ENCODE data around the gene ARHGAP10.
"Not testable (repeated sequence)": the region's sequence is repeated elsewhere in the genome, so short reads cannot be mapped to it uniquely, and the experiment has no call there.

Gene ARHGAP10

DNA sequence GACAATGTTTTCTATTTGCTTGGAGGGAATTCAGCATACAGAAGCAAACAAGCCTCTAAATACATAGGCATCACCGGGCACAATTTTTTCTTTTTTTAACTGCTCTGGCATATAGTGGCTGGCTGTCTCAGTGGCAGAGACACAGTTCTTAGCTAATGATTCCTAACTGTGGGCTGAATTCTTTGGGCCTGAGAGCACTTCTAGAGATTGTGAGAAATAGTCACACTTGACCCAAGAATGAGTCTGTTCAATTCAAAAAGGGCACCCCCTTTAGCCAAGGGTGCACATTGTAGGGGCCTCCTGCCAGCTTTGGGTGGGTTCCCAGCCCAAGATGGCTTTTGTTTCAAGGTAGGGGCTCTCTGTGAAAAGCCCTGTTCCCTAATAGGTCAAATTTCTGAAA, 345.7 kb downstream of the ARHGAP10 start:
- no peak for DNase-seq

DNA sequence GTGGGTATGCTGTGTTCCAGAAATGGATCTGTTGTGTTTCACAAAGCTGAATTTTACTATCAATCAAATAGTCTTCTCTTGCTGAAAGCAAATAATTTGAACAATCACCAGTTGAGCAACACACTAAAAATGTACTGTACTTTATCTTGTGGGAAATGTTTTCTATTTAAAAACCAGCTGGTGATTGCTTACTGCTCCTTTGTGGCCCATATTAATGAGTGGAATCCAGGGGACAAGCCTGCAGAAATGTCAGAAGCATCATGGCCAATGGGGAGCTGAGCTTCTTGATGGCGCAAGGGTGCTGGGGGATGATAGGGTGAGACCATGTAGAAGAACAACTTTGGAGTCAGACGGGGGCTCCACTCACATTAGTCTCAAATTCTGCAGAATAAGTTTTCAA, 346.2 kb downstream of the ARHGAP10 start:
- no peak for DNase-seq

DNA sequence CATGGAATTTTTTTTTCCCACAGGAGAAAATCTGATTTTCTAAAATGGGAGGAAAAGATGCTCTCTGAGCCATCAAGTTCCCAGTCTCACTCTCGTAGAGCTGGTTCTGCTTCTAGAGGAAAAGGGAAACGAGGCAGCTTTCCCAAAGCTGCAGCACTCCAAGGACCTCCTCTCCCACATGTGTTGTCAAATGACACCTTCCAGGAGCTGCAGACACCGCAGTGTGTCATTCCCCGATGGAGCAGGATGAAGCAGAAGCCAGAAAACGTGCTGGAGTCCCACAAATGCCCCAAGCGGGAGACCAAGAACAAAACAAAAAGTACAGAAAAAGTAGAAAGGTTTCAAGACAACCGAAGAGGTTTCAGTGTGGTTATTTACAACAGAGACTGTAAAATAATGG, 348.1 kb downstream of the ARHGAP10 start:
- DNase-seq: no peak

DNA sequence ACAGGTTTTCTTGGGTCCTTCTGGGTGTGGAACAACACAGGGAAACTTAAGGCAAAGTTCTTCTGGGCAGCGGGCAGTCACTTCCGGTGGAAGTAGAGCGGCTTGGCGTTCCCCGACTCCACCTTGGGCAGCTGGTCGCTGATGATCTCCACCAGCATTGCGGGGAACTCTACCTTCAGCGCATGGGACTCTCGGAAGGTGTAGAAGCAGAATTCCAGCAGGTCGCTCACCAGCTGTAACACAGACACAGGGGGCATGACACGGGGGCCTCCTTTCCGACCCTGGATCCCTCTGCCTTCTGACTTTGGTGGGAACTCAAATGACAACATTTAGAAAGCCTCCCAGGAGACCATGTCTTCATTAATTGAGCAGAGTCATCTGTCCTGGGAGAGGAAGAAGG, 349.4 kb downstream of the ARHGAP10 start:
- DNase-seq: no peak

DNA sequence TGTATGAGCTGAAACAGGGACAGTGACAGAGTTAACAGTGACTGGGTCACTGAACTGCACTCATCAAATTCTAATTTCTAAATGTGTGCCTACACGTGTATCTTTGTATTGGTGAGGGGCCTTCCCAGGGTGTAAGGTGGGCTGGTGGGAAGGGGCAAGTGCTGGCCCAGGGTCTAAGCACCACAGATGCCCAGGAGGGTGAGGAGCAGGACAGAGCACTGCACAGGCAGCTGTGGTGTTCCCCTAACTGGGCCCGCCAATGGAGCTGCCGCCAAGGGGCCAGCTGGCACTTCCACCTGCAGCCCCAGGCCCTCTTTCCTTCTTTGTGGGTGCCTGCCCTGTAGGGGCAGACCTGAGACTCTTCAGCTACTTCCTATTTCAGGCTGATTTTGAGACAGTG, 349.9 kb downstream of the ARHGAP10 start:
- DNase-seq: no peak

DNA sequence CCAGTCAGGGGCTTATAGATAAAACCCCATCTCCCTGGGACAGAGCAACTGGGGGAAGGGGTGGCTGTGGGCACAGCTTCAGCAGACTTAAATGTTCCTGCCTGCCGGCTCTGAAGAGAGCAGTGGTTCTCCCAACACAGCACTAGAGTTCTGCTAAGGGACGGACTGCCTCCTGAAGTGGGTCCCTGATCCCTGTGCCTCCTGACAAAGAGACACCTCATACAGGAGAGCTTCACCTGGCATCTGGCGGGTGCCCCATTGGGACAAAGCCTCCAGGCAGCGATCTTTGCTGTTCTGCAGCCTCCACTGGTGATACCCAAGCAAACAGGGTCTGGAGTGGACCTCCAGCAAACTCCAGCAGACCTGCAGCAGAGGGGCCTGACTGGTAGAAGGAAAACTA, 351.2 kb downstream of the ARHGAP10 start:
- not testable (repeated sequence) for DNase-seq

DNA sequence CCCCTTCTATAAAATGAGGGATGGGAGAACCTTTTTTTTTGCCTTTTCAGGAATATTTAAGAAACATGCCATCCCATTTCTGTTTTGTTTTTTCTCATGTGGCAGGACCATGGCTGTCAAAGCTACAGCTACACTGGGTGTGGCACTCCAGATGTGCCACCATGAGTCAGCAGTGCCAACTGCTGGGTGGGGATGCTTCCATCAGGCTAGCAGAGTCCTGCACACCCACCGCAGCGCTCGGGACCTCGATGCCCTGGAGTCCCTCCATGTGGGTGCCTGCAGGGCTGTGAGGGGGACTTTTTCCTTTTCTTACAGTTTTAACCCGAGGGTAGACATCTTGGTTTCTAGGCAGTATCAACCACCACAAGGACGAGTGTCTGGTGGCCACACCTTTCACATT, 357.7 kb downstream of the ARHGAP10 start:
- DNase-seq: no peak

DNA sequence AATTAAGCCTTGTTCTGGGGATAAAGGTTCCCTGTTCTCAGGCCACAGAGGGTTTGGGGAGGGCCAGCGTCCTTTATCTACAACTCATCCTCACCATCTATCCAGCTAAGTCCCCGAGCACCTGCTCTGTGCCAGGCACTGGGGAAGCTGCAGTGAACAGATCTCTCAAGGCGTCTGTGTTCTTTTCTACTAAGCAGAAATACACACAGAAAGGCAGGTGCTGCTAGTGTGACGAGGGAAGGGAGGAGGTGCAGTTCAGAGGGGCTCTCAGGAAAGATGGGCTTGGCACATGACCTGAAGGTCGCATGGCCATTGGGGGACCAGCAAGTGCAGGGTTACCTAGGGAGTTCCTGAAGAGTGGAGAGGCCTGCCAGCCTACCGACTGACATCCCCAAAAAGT, 358.1 kb downstream of the ARHGAP10 start:
- DNase-seq: no peak

DNA sequence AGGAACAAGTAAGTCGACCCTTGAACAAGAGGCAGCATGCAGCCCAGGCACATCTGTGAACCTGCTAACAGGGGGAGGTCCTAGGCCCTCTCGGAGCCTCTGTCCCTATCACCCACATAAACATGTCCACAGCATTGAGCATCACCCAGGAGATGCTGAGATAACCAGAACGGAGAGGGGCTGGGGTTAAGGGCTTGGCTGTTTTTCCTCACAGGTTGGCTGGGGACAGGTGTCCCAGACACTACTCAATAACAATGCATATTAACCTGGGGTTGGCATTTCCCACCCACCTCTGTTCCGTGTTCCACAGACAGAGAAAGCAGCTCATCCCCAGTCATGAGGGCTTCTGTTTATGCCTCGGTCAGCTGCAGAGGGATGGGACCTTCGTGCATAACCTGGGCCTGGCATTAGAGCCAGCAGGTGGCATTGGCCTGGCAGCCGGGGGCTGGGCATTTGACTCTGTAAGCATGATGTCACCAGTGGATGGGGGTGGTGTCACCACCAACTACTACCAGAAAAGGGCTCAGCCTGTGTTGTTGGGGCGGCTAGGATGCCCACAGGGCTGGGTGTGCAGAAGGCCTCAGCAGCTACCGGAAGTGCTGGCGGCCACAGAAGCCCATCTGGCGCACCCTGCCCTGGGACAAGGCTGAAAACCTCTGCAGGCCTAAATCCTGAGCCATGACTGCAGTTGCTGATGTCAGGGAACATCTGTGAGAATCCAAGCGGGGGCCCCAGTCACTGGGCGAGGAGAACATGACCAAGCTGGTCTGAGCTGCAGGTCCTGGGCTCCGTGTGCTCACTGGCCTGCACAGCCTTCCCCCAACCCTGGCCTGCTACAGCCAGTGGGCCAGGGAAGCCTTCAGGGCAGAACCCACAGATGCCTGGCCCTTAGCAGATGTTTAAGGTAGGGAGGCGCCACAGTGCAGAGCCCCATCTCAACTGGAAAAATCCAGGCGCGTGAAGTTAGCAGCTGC, 358.9 kb downstream of the ARHGAP10 start:
- no peak for DNase-seq

DNA sequence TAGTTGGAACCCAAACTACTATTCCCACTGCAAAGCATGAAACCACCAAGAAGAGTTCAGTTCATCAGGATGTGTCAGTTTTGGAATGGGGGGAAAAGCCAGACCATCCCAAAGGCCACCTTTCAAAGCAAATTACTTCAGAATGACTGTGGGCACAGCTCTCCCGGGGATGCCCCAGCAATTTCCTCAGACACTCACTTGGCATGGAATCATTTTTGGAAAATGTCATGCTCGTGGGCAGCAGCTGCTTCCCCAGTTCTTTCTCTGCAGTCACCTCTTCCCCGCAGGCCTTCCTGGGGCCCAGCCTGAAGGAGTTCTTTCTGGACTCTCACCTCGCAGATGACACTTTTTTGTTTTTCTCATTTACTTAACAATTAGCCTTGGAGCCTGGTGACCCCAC, 360.0 kb downstream of the ARHGAP10 start:
- no peak for DNase-seq

DNA sequence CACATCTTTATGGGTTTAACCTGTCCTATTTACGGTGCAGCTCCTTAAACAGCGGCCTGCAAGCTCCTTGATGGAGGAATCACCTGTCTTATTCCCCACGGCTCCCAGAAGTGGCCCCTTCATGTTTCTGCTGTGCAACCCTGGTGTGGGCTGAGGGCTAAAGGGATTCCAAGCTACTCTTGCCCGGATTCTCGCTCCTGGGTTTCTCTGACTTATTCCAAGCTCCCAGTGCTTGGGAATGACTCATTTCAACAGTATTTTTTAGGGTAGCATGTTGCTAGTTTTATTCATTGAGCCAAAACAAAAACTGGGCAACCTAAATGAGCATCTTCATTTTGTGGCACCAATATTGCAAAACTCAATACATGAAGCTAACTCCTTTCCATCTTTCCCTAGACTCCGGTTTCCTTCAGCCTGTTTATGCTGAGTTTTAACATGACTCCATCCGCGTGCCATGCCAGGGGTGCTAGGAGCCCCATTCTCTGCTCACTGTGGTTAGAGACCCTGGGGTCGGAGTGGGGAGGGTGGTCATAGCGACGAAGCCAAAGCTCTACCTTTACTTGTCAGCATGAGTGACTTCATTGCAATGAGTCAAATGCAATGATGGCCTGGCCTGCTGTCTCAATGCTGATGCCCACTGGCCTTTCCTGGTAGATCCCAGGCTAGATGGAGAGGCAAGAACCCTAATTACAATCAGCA, 360.6 kb downstream of the ARHGAP10 start:
- DNase-seq: no peak

DNA sequence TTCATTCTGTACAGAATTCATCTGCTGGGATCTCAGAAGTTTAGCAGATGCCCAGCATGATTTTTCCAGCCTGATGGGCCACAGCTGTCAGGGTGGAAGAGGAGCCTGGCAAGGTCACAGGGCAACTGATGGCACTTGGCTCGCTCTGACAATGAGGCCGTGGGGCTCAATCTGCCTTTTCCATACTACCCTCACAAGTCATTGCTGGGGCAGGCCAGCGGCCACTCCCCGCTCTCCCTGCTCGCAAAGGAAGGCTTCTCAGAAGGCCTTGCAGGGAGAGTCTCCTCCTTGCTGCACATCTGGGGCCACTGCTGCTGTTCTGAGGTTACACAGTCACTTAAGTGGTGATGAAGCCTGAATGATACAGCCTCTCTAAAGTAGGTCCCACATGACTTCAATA, 361.2 kb downstream of the ARHGAP10 start:
- DNase-seq: no peak

DNA sequence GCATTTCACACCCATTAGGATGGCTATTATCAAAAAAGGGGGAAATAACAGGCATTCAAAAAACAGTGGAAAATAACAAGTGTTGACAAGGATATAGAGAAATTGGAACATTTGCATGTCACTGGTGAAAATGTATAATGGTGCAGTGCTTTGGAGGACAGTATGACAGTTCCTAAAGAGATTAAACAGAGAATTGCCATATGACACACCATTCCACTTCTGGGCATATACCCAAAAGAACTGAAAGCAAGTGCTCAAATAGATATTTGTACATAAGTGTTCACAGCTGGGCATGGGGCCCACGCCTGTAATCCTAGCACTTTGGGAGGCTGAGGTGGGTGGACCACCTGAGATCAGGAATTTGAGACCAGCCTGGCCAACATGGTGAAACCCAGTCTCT, 362.3 kb downstream of the ARHGAP10 start:
- no peak for DNase-seq

DNA sequence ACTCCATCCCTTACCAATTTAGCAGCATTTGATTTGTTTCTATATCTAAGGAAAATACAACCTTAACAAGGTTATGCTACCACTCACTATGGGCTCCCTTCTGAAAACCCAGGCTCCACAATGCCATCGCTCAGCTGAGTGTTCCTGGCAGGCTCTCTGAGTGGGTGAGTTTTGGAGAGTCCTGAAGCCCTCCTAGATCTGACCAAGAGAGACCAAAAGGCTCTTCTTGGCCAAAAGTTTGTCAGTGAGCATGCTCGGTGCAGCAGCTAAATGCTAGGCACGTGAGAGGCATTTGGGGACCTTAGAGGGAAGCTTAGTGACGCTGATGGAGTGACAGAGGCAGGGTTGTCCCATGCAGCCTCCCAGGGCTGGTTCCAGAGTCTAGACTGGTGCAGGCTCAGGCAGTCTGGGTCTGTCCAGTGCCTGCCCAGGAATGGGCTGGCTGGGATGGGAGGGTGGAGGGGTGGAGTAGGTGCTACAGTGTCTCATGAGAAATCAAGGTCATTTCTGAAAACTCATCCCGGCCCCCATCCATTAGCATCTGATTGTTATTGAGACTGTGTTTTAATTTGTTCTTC, 363.5 kb downstream of the ARHGAP10 start:
- no peak for DNase-seq

DNA sequence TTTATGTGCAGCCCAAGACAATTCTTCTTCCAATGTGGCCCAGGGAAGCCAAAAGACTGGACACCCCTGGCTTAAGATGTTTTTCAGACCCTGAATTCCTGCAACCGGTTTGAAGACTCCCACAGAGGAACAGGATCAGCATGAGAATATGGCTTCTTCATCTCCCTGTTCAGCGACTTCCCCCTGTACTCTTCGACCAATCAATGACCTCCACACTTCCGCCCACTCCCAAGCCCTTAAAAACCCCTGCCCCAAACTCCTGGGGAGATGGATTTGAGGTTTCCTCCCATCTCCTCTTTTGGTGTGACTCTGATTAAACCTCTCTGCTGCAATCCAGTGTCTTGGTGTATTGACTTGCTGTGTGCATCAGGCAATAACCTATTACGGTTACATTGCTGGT, 365.9 kb downstream of the ARHGAP10 start:
- no peak for DNase-seq

DNA sequence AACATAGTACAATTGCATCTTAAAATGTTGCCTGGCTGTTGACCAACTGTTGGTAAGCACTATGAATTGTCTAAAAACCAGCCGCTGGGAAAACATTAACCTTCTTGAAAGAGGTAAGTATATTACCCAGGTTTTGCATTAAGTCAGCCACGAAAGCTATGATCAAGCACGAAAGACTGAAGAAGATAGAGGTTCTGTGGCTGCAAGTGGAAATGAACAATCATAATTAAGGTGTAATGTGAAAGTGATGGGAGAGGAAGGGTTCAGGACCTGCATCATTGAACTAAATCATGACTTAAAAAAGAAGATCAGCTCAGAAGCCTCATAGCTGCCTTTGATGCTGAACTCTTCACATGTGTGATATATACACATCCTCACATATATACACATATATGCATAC, 369.3 kb downstream of the ARHGAP10 start:
- no peak for DNase-seq

DNA sequence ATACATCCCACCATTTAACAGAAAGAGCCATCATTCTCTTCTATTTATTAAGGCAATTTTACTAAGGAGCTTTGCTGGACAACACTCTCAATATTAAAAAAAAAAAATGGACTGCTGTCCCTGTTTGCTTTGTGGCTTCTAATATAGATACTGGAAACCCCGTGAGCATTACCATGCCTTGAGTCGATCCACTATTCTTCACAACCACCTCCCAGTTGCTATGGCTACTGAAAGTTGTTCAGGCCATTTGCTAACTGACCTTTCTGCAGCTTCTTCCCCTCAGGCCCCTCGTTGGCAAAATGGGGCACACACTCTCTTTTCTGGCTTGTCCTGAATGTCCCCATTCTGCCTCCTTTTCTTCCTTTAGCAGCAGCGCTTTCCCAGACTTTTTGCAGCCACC, 369.9 kb downstream of the ARHGAP10 start:
- DNase-seq: no peak

DNA sequence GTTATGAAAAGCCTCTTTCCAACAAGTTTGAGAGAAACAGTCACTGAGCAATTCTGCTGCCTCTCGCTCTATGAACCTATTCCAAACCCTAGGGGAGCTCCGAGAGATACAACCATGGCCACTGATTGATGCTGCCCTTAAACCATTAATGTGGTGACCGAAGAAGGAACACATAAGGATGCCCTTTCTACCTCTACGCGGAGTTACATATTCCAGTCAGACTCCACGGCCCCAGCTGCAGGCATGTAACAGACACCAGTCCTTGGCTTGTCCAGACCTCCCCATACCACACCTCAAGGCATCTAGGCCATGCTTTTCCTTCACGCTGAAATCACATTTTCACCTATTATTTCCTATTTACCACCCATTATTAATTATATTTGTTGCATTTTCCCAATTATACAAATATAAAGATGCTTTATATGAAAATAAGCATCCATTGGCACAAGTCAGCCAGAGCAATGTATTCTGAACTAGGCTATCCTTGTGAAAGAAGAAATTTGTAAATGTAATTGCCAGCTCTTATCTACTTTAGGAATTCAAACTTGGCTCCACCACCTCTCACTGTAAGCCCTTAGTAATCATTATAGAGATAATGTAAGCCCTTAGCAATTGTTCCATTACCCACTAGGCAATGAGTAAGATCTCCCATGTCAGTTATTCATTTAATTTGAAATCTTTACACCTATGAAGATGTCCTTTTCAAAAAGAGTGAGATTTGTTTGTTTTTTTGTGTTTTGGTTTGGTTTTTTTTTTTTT, 371.9 kb downstream of the ARHGAP10 start:
- DNase-seq: no peak

DNA sequence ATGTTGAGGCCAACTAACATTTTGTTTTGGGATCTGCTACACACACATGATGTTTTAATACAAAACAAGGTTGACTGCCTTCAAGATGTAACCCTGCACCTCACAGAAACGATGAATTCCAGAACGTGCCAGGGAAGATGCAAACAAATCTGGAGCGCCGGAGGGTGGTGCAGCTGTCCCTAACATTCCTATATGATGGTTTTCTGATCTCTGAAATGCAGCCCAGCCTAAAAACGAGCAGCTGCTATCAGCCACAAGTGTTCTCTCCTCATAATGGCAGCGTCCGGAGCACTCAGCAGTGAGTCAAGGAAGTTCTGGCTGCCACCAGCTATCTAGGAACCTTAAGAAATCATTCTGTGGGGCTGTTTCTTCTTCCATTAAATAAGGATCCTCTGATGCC, 376.9 kb downstream of the ARHGAP10 start:
- no peak for DNase-seq

DNA sequence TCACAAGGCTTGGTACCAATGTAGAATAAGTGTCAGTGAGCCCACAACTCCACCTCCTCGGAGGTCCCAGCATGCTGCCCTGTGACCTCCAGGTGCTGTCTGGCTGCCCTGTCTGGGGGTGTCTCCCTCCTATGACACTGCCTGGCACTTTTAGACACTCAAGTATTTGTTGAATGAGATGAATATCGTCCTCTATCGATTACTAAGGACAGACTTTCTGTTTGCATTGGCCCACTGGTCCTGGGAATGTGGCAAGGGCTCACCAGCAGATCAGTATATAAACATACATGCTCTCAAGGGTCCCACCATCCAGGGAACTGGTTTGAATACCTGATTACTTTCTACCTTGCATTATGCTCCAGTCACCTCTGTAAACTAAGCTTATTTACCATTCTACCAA, 377.3 kb downstream of the ARHGAP10 start:
- DNase-seq: no peak

DNA sequence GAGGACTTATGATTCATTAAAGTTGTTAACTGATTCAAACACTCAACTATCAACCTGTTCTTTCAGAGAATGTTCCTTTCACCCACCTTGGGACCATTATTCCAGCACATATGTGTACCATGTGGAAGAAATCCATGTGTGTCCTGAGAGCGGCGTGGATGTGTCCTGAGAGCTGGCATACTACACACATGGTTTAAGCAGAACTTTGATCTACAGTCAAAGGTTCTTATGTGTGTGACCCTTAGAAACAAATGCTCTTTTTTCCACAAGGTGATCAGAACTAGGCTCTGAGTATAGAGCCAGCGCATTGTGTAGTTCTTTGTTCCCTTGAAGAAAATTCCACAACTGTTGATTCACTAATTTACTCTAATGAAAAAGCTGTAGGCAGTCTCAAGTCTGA, 378.3 kb downstream of the ARHGAP10 start:
- DNase-seq: no peak

DNA sequence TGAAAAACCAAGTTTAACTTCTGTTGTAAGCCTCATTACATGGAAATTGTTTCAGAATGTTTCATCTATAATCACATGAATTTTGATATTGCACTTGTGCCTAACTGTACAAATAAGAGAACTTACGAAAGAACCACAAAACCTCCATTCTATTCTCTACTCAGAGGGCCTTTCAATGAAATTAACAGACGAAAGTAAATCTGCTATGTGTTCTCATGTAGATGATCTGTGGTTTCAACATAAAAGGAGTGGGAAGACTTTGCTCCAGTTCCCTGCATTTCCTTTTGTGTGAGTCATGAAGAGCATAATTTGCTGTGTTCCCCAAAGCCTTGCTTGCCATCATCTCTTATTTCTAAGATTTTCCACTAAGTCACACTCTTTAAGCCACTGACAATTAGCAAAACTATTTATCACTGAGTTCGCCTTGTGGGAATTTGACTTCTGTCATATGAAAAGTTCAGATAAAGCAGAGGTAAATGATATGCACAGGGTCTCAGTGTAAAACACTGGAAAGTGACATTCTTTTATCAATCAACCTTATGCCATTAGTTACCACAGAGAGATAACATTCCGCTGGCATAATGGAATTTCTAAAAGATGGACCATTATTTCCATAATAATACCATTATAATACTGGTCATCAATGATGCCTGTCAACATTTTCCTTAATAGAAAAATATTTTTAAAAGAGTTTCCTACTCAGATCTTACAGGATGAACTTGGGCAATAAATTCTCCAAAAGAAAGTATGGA, 380.5 kb downstream of the ARHGAP10 start:
- no peak for DNase-seq
